ENCODE results near the gene ZMPSTE24.

DNA sequence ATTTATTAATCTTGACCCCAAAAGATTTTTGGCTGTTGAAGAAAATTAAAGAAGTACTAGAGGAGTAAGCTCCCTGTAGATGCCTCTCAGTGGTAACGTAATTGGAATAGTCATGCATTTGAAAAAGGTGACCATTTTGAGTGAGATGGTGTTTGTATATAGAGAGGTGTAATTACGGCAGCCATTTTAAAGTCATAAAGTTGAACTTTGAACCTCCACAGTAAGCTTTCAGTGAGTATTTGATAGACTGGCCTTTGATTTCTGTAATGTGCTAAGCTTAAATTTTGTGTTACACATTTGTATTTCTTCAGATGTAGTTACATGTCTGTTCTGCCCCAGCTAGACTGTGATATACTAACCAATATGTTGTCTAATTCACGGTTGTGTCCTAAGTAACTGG lies 31.8 kb upstream of the ZMPSTE24 start:
- TF ChIP-seq CTCF (IDR thresholded peaks at IDR 0.05) (no peak), POLR2A (IDR thresholded peaks at IDR 0.05) (no peak)

All from Peyer's patch (tissue), 4 donors.